ENCODE results near the gene VAMP2. TPM values are rescaled to one million over a fixed set of nuclear protein-coding genes. Genes with fewer than 3 reads are reported as not detected.

Gene VAMP2
- total RNA-seq, 1 donor from 2014 or later: 117 TPM

DNA sequence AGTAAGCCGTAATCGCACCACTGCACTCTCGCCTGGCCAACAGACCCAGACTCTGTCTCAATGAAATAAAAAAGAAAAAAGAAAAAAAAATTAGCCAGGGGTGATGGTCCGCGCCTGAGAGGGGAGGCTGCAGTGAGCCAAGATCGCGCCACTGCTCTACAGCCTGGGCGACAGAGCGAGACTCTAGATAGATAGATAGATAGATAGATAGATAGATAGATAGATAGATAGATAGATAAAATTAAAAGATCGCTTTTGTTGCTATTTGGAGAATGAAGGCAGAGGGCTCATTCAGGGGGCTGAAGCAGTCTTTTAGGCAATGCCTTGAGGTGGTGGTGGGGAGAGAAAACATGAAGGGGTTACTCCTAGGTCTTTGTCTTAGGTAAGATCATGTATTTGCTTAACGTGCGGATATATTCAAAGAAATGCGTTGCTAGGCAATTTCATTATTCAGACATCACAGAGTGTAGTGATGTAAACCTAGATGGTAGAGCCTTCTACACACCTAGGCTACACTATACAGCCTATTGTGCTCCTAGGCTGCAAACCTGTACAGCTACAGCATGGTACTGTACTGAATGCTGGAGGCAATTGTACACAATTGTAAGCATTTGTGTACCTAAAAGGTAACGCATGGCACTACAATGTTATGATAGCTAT, 34.5 kb downstream of the VAMP2 start:
- Mint-ChIP-seq H3K4me1 (ENCODE audit: low read depth, unreplicated experiment) (peaks cover 16% of the 10 kb centered on the region), H3K4me3 (ENCODE audit: unreplicated experiment) (no peak overlapping the region), H3K27me3 (ENCODE audit: unreplicated experiment) (peaks cover 37% of the 10 kb centered on the region), H3K36me3 (ENCODE audit: unreplicated experiment) (no peaks in the 10 kb centered on the region), H3K9me3 (ENCODE audit: unreplicated experiment) (peaks cover 28% of the 10 kb centered on the region), H3K27ac (ENCODE audit: unreplicated experiment) (no peak overlapping the region)
- no peak for DNase-seq
- TF ChIP-seq CTCF (IDR thresholded peaks at IDR 0.05; ENCODE audit: partially characterized antibody, unreplicated experiment): no peak

DNA sequence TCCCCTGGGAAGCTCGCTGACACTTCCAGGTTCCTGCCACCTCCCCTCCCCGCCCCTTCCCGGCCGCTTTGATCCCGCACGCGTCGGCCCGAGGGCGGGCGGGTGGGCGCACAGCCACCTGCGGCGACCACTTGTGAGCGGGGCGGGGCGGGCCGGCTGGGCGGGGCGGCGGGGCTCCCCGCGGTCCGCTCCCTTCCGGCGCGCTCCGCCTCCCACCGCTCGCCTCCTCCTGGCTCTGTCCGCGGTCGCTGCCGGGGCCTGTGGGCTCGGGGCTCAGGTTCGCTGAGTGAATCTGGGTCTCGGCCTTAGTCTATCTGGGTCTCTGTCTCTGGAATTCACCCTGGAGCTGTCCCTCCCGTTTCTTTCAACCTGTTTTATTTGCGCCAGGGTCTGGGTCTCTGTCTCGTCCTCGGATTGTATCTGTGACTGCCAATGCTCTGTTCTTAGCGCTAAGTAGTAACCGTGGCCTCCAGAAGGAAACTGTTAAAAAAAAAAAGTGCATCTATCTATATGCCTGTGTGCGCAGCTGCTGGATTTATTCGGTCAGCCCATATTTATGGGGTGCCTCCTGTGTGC, 36.2 kb downstream of the VAMP2 start:
- Mint-ChIP-seq H3K36me3 (ENCODE audit: unreplicated experiment) (no peaks in the 10 kb centered on the region), H3K9me3 (ENCODE audit: unreplicated experiment) (peaks cover 28% of the 10 kb centered on the region), H3K27ac (ENCODE audit: unreplicated experiment) (peak overlapping the region; percentile 49), H3K27me3 (ENCODE audit: unreplicated experiment) (peaks cover 41% of the 10 kb centered on the region), H3K4me3 (ENCODE audit: unreplicated experiment) (peak overlapping the region; percentile 95), H3K4me1 (ENCODE audit: low read depth, unreplicated experiment) (peaks cover 17% of the 10 kb centered on the region)
- peak; percentile 65 for DNase-seq
- no peak for TF ChIP-seq CTCF (IDR thresholded peaks at IDR 0.05; ENCODE audit: partially characterized antibody, unreplicated experiment)

DNA sequence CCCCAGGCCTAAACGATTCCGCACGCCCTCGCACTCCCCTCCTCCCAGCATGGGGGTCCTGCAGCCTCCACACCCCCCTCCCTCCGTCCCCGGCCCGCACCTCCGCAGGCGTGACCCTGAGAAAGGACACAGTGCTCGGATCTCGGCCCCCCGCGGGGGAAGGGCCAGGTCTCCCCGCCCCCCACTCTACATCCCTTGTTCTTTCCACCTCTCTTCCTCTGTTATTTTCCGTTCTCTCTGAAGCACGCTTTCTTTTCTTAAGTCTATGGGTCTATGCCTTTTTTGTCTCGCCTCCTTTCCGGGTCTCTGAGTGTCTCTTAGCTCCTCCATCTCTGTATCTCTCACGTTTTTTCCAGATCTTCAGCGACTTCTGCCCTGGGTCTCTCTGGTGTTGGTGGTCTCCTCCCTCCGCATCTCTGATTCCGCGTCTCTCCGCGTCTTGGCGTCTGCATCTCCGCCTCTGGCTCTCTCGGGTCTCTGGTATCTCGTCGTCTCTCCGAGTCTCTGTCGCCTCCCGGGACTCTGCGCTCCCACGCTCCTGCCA, 36.7 kb downstream of the VAMP2 start:
- Mint-ChIP-seq H3K27me3 (ENCODE audit: unreplicated experiment) (peaks cover 42% of the 10 kb centered on the region), H3K36me3 (ENCODE audit: unreplicated experiment) (no peaks in the 10 kb centered on the region), H3K4me1 (ENCODE audit: low read depth, unreplicated experiment) (peaks cover 18% of the 10 kb centered on the region), H3K9me3 (ENCODE audit: unreplicated experiment) (peaks cover 30% of the 10 kb centered on the region), H3K4me3 (ENCODE audit: unreplicated experiment) (peak overlapping the region; percentile 95), H3K27ac (ENCODE audit: unreplicated experiment) (peak overlapping the region; percentile 87)
- peak; percentile 59 for DNase-seq
- no peak for TF ChIP-seq CTCF (IDR thresholded peaks at IDR 0.05; ENCODE audit: partially characterized antibody, unreplicated experiment)

DNA sequence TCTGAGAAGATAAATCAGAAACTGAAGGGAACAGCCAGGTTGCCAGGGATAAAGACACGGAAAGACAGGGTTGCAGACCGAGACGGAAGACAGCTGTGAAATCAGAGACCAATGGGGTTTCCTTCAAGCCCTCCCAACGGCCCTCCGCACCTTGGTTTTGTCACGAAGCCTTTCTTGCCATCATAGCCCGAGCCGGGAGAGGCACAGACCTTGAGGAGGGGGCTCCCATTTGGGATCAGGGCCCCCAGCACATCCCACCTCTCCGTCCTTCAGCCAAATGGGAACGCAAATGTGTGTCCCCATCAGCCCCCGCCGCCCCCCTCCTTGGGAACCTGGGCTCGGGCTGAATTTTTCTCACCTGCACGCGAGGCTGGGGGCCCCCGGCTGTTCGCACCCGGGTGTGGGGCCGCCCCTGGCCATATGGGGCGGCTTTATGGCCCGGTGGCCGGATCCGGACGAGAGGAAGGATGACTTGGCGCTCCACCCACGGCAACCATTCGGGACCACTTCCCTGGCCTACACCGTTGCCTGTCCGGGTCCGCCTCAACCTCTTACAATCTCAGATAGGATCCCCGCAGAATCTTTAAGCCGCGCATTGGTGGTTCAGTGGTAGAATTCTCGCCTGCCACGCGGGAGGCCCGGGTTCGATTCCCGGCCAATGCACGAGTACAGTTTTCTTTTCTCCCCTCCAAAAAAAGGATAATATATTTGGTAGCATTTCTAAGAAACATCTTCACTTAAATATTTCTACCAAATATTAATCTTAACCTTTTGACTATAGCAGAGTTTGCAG, 37.4 kb downstream of the VAMP2 start:
- Mint-ChIP-seq H3K36me3 (ENCODE audit: unreplicated experiment) (no peaks in the 10 kb centered on the region), H3K4me1 (ENCODE audit: low read depth, unreplicated experiment) (peaks cover 23% of the 10 kb centered on the region), H3K9me3 (ENCODE audit: unreplicated experiment) (peaks cover 36% of the 10 kb centered on the region), H3K27me3 (ENCODE audit: unreplicated experiment) (peaks cover 49% of the 10 kb centered on the region), H3K4me3 (ENCODE audit: unreplicated experiment) (peak overlapping the region; percentile 95), H3K27ac (ENCODE audit: unreplicated experiment) (peak overlapping the region; percentile 87)
- TF ChIP-seq CTCF (IDR thresholded peaks at IDR 0.05; ENCODE audit: partially characterized antibody, unreplicated experiment): no peak
- peak; percentile 83 for DNase-seq
